ENCODE measurements around the gene BNC2. TPM values are rescaled to one million over a fixed set of nuclear protein-coding genes. Genes with fewer than 3 reads are reported as not detected.

BNC2 gene
- total and polyA plus RNA-seq, 2 of the 4 experiments (the other 2 are of a cell fraction): 15.5 to 45.2 TPM

- Histone ChIP-seq H3K4me1 (ENCODE audit: control insufficient read depth, insufficient read depth, low read length) (peaks cover 10% of the 10 kb centered on the region), H2BK5ac (ENCODE audit: low read depth, low read length, poor library complexity, severe bottlenecking) (no peak overlapping the region), H3K27ac (ENCODE audit: insufficient read depth, low read length) (no peak overlapping the region), H3K4ac (ENCODE audit: low read depth, low read length) (no peak overlapping the region), H3K36me3 (ENCODE audit: control insufficient read depth, insufficient read depth, low read length) (peaks cover 5% of the 10 kb centered on the region; the same call in 1 of the 2 replicates), H3K79me1 (ENCODE audit: low read depth in 1 of 2, low read length in 2 of 2) (peaks cover 36 to 41% of the 10 kb centered on the region in 2 experiments), H4K5ac (ENCODE audit: low read depth, low read length) (no peak overlapping the region), H2BK15ac (ENCODE audit: low read depth, low read length) (no peak overlapping the region), H3K9me3 (ENCODE audit: control insufficient read depth, insufficient read depth, low read length) (no peaks in the 10 kb centered on the region), H3K9ac (ENCODE audit: low read depth, low read length) (no peak overlapping the region), H3K18ac (ENCODE audit: low read depth, low read length) (peak overlapping the region; percentile 4; the same call in 1 of the 2 replicates), H3K23ac (ENCODE audit: low read depth, low read length) (peak overlapping the region; percentile 23; the same call in 1 of the 2 replicates), H2AK9ac (replicated peaks; ENCODE audit: low read depth, low read length, poor library complexity) (peak overlapping the region; percentile 43), H2BK120ac (ENCODE audit: low read depth, low read length) (no peak overlapping the region), H3K14ac (replicated peaks; ENCODE audit: low read depth, low read length) (0 out of 2 replicates have a peak overlapping the region, but pooled peaks have one; percentile 3), H4K91ac (ENCODE audit: insufficient read depth, low read depth, low read length) (no peak overlapping the region), H2BK20ac (ENCODE audit: low read depth, low read length) (no peak overlapping the region), H2AFZ (replicated peaks; ENCODE audit: low read length, poor library complexity) (no peak overlapping the region), H3K4me2 (ENCODE audit: low read depth, low read length) (no peak overlapping the region), H3K27me3 (ENCODE audit: control insufficient read depth, insufficient read depth, low read length) (no peaks in the 10 kb centered on the region), H4K20me1 (ENCODE audit: insufficient read depth, low read length) (no peaks in the 10 kb centered on the region), H4K8ac (ENCODE audit: low read depth in 2 of 2, low read length in 2 of 2) (peak overlapping the region in 1 of 2 experiments; percentile 2; a peak in 1 of 4 replicates), H3K56ac (ENCODE audit: extremely low read depth, insufficient read depth, low read length) (no peak overlapping the region), H3K9me1 (ENCODE audit: insufficient read depth, low read length) (peaks cover 4% of the 10 kb centered on the region; the same call in 1 of the 2 replicates), H3K4me3 (ENCODE audit: insufficient read depth, low read depth, low read length) (no peak overlapping the region), H2AK5ac (ENCODE audit: low read depth, low read length) (0 out of 2 replicates have a peak overlapping the region, but pooled peaks have one; percentile 29)
- CTCF ChIA-PET: no interaction called here
- DNase-seq (no peak), ATAC-seq (ENCODE audit: low read depth) (no peak)
- no CpG with 5 or more reads among the region's 4 CpGs for WGBS, 2 experiments (ENCODE audit: extremely low coverage in 2 of 2, insufficient read length in 1 of 2)
- intact Hi-C loops (cut with micrococcal nuclease): no loop called here
- BruUV-seq (replicated peaks): no TSS peak
- TF ChIP-seq MAFK (IDR thresholded peaks at IDR 0.05; ENCODE audit: low read depth, low read length) (no peak), BHLHE40 (IDR thresholded peaks at IDR 0.05; ENCODE audit: low read depth, low read length) (no peak), NFE2L2 (IDR thresholded peaks at IDR 0.05; ENCODE audit: low read depth, low read length) (no peak), SMC3 (IDR thresholded peaks at IDR 0.05; ENCODE audit: low read depth, low read length) (no peak), USF2 (IDR thresholded peaks at IDR 0.05; ENCODE audit: low read depth, low read length) (no peak), ELK1 (IDR thresholded peaks at IDR 0.05; ENCODE audit: borderline replicate concordance, low read depth, low read length) (no peak), CTCF (conservative IDR thresholded peaks at IDR 0.05; ENCODE audit: low read depth, low read length) (no peak), RCOR1 (IDR thresholded peaks at IDR 0.05; ENCODE audit: insufficient replicate concordance, low read length) (no peak), CEBPB (IDR thresholded peaks at IDR 0.05; ENCODE audit: low read depth, low read length) (no peak), MAZ (IDR thresholded peaks at IDR 0.05; ENCODE audit: borderline replicate concordance, low read depth, low read length) (no peak), CHD1 (IDR thresholded peaks at IDR 0.05; ENCODE audit: low read depth, low read length) (no peak), POLR2A (IDR thresholded peaks at IDR 0.05; ENCODE audit: low read depth, low read length) (no peak)
- POLR2A ChIA-PET (ENCODE audit: unreplicated experiment): no interaction called here
- in situ Hi-C loops (cut with MboI; ENCODE audit: low sequenced_read_pairs): no loop called here
- dilution Hi-C loops (cut with HindIII; ENCODE audit: low sequenced_read_pairs, unreplicated experiment): no loop called here
These were observed 284.9 kb downstream of the BNC2 start for GRCh38 chr9:16585591-16585990.
